ENCODE data around the gene ALKBH8. TPM values are rescaled to one million over a fixed set of nuclear protein-coding genes. Genes with fewer than 3 reads are reported as not detected.
"Not testable (repeated sequence)": the region's sequence is repeated elsewhere in the genome, so short reads cannot be mapped to it uniquely, and the experiment has no call there.

The ALKBH8 gene
- total RNA-seq, 4 donors from 2014 or later, result 1.8 to 15.7 (median 4.8) TPM

DNA sequence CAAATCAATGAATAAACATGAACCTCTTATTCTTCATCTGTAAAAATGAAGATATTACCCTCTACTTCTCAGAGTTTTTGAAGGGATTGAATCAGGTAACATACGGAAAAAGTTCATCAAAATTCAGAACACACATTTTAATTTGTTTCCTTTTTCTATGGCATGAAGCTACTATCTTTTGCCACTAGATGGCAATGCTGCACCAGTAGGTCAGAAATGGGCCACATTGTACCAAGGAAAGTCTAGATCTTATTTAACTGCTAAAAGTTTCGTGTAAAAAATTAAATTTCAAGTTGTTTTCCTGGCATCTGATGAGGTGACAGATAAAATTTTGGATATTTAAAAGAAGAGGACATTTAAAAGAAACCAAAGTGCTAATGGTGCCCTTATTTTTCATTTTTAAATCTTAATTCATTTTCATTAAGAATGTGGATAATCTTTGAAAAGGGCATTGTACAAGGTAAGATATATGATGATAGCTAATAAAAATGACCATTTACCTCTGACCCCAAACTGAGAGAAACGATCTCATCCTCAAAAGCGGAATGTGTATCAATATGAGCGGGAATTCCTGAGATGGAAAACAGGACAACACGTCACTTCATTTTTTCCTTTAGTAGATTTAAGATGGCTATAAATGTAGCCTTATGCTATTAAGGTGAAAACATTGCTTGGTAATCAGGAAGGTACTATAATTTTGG is 16.1 kb downstream of the ALKBH8 start:
- DNase-seq, result peak in 1 of 3 donors; percentile 54
- H3K4me3 ChIP-seq, result no peak overlapping the region
- H3K27ac ChIP-seq, result no peak overlapping the region
- H3K36me3 ChIP-seq, result peaks cover 0 to 42% (median 0%) of the 10 kb centered on the region in 3 donors
- no peaks in the 10 kb centered on the region for H3K9me3 ChIP-seq
- peak; percentile 55 to 78 (median 76) for TF ChIP-seq CTCF (IDR thresholded peaks at IDR 0.05)
- no peak for TF ChIP-seq POLR2A (IDR thresholded peaks at IDR 0.05)
- H3K27me3 ChIP-seq, result no peaks in the 10 kb centered on the region
- H3K4me1 ChIP-seq, result no peaks in the 10 kb centered on the region

- no peak overlapping the region for H3K4me3 ChIP-seq
- H3K36me3 ChIP-seq, result peaks cover 0 to 35% (median 0%) of the 10 kb centered on the region in 3 donors
- no peak for DNase-seq
- H3K27me3 ChIP-seq, result no peaks in the 10 kb centered on the region
- H3K27ac ChIP-seq, result no peak overlapping the region
- no peaks in the 10 kb centered on the region for H3K9me3 ChIP-seq
- no peaks in the 10 kb centered on the region for H3K4me1 ChIP-seq
- TF ChIP-seq CTCF (IDR thresholded peaks at IDR 0.05) (no peak), POLR2A (IDR thresholded peaks at IDR 0.05) (no peak)
Observed at GRCh38 chr11:107547961-107548360, 17.6 kb downstream of the ALKBH8 start.

DNA sequence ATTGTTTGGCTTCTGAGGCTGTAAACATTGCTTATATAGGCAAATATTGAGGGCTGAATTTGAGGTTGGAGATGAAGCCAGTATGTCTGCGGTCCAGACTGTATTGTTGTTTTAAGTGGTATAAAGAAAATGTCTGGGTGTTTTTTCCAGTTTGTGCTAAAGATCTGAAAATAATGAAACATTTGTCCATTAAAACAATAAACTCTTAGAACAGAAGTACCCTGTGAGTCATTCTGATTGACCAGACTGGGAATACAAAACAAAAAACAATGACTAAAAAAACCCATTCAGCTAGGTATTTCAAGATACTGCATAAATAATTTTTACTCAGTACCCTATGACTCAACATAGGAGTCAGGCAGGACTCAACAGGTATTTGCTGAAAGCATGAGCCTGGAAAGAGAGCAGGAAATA is 20.4 kb downstream of the ALKBH8 start:
- DNase-seq, result no peak
- H3K9me3 ChIP-seq, result no peaks in the 10 kb centered on the region
- H3K36me3 ChIP-seq, result peaks cover 0 to 15% (median 0%) of the 10 kb centered on the region in 3 donors
- H3K27me3 ChIP-seq, result no peaks in the 10 kb centered on the region
- H3K4me1 ChIP-seq, result no peaks in the 10 kb centered on the region
- no peak overlapping the region for H3K4me3 ChIP-seq
- no peak for TF ChIP-seq POLR2A (IDR thresholded peaks at IDR 0.05)
- no peak for TF ChIP-seq CTCF (IDR thresholded peaks at IDR 0.05)
- no peak overlapping the region for H3K27ac ChIP-seq

- no peaks in the 10 kb centered on the region for H3K4me1 ChIP-seq
- peaks cover 0 to 5% (median 0%) of the 10 kb centered on the region in 3 donors for H3K36me3 ChIP-seq
- no peak overlapping the region for H3K27ac ChIP-seq
- no peaks in the 10 kb centered on the region for H3K9me3 ChIP-seq
- no peaks in the 10 kb centered on the region for H3K27me3 ChIP-seq
- TF ChIP-seq CTCF (IDR thresholded peaks at IDR 0.05) (no peak), POLR2A (IDR thresholded peaks at IDR 0.05) (no peak)
- no peak overlapping the region for H3K4me3 ChIP-seq
- no peak for DNase-seq
Observed at GRCh38 chr11:107538821-107539220, 26.7 kb downstream of the ALKBH8 start.

DNA sequence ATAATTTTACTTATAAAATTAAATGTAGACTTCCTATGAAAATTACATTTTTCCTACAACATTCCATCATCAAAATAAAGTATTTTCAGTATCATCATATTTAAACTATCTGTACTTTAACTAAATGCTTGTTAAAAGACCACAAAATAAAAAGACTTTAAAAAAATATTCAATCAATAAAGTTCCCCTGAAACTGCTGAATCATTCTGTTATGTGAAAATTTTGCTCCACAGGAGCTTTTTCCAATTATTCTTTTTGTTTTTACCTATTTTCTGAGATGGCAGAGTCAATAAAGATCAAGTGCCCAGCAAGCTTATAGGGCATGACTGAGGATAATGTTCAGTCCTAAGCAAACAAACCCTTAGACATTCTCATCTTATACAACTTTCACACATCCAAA is 27.3 kb downstream of the ALKBH8 start:
- Histone ChIP-seq H3K27me3 (no peaks in the 10 kb centered on the region), H3K9me3 (no peaks in the 10 kb centered on the region), H3K4me3 (no peak overlapping the region), H3K4me1 (no peaks in the 10 kb centered on the region), H3K27ac (no peak overlapping the region), H3K36me3 (peaks cover 0 to 5% (median 0%) of the 10 kb centered on the region in 3 donors)
- no peak for TF ChIP-seq CTCF (IDR thresholded peaks at IDR 0.05)
- no peak for TF ChIP-seq POLR2A (IDR thresholded peaks at IDR 0.05)
- no peak for DNase-seq

GRCh38 chr11:107537155-107537554 is 28.4 kb downstream of the ALKBH8 start:
- not testable (repeated sequence) for H3K4me3 ChIP-seq, H3K27me3 ChIP-seq, H3K36me3 ChIP-seq

More at GRCh38 chr11:107537155-107537554, 28.4 kb downstream of the ALKBH8 start:
- not testable (repeated sequence) for H3K27ac ChIP-seq, H3K4me1 ChIP-seq, H3K9me3 ChIP-seq, DNase-seq

Measured in Peyer's patch (tissue), 4 donors.